ENCODE data around the gene SPACA6.
"Not testable (repeated sequence)": the region's sequence is repeated elsewhere in the genome, so short reads cannot be mapped to it uniquely, and the experiment has no call there.

Gene SPACA6

GRCh38 chr19:51735759-51736449, 42.8 kb downstream of the SPACA6 start:
- WGBS, 2 experiments = 88 to 90% methylated on average over 10 of the region's 10 CpGs
- Histone ChIP-seq H3K27ac (ENCODE audit: insufficient read depth, low read depth, low read length, poor library complexity, severe bottlenecking) (no peak overlapping the region), H3K4me1 (ENCODE audit: control insufficient read depth, insufficient read depth, low read length) (no peaks in the 10 kb centered on the region)

DNA sequence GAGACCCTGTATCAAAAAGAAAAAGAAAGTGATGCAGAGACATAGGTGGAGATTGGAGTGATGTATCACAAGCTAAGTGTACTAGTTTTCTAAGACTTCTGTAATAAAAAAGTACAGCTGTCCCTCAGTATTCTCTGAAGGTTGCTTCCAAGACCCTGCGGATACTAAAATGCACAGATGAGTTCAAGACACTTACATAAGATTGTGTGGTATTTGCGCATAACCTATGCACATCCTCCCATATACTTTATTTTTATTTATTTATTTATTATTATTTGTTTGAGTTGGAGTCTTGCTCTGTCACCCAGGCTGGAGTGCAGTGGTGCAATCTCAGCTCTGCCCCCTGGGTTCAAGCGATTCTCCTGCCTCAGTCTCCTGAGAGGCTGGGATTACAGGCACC, 44.3 kb downstream of the SPACA6 start:
- WGBS, 2 experiments = 83 to 87% methylated on average over 2 of the region's 3 CpGs
- no peaks in the 10 kb centered on the region for H3K36me3 ChIP-seq (ENCODE audit: control insufficient read depth, insufficient read depth, low read length)
- no peaks in the 10 kb centered on the region for H3K9me3 ChIP-seq (ENCODE audit: control insufficient read depth, low read length)
- no peak overlapping the region for H3K27ac ChIP-seq (ENCODE audit: insufficient read depth, low read depth, low read length, poor library complexity, severe bottlenecking)
- no peak overlapping the region for H3K4me3 ChIP-seq (ENCODE audit: insufficient read depth, low read depth, low read length)
- H3K4me1 ChIP-seq (ENCODE audit: control insufficient read depth, insufficient read depth, low read length) = no peaks in the 10 kb centered on the region
- H3K27me3 ChIP-seq (ENCODE audit: control insufficient read depth, insufficient read depth, low read length, poor library complexity, severe bottlenecking) = no peaks in the 10 kb centered on the region

More at GRCh38 chr19:51735759-51736449, 42.8 kb downstream of the SPACA6 start:
- Histone ChIP-seq H3K27me3 (ENCODE audit: control insufficient read depth, insufficient read depth, low read length, poor library complexity, severe bottlenecking) (no peaks in the 10 kb centered on the region), H3K36me3 (ENCODE audit: control insufficient read depth, insufficient read depth, low read length) (no peaks in the 10 kb centered on the region), H3K9me3 (ENCODE audit: control insufficient read depth, low read length) (no peaks in the 10 kb centered on the region), H3K4me3 (ENCODE audit: insufficient read depth, low read depth, low read length) (no peak overlapping the region)

DNA sequence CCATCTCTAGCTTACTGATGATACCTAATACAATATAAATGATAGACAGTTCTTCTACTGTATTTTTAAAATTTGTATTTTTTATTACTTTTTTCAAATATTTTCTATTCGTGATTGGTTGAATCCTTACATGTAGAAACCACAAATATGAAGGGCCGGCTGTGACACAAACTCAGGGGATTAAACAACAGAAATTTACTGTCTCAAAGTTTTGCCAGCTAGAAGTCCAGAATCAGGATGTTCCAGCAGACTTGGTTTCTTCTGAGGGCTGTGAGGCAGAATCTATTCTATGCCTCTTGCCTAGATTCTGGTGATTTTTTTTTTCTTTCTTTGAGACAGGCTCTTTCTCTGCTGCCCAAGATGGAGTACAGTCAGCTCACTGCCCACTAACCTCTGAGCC, 44.8 kb downstream of the SPACA6 start:
- Histone ChIP-seq H3K4me3 (ENCODE audit: insufficient read depth, low read depth, low read length) (no peak overlapping the region), H3K9me3 (ENCODE audit: control insufficient read depth, low read length) (no peaks in the 10 kb centered on the region), H3K27ac (ENCODE audit: insufficient read depth, low read depth, low read length, poor library complexity, severe bottlenecking) (no peak overlapping the region), H3K4me1 (ENCODE audit: control insufficient read depth, insufficient read depth, low read length) (no peaks in the 10 kb centered on the region), H3K36me3 (ENCODE audit: control insufficient read depth, insufficient read depth, low read length) (no peaks in the 10 kb centered on the region), H3K27me3 (ENCODE audit: control insufficient read depth, insufficient read depth, low read length, poor library complexity, severe bottlenecking) (no peaks in the 10 kb centered on the region)
- 81 to 91% methylated on average over 2 of the region's 2 CpGs for WGBS, 2 experiments

- not testable (repeated sequence) for H3K27me3 ChIP-seq (ENCODE audit: control insufficient read depth, insufficient read depth, low read length, poor library complexity, severe bottlenecking); H3K4me3 ChIP-seq (ENCODE audit: insufficient read depth, low read depth, low read length); H3K36me3 ChIP-seq (ENCODE audit: control insufficient read depth, insufficient read depth, low read length); H3K27ac ChIP-seq (ENCODE audit: insufficient read depth, low read depth, low read length, poor library complexity, severe bottlenecking); H3K9me3 ChIP-seq (ENCODE audit: control insufficient read depth, low read length); H3K4me1 ChIP-seq (ENCODE audit: control insufficient read depth, insufficient read depth, low read length)
- 88 to 89% methylated on average over 10 of the region's 10 CpGs for WGBS, 2 experiments
Observed at GRCh38 chr19:51738523-51738922, 45.4 kb downstream of the SPACA6 start.

DNA sequence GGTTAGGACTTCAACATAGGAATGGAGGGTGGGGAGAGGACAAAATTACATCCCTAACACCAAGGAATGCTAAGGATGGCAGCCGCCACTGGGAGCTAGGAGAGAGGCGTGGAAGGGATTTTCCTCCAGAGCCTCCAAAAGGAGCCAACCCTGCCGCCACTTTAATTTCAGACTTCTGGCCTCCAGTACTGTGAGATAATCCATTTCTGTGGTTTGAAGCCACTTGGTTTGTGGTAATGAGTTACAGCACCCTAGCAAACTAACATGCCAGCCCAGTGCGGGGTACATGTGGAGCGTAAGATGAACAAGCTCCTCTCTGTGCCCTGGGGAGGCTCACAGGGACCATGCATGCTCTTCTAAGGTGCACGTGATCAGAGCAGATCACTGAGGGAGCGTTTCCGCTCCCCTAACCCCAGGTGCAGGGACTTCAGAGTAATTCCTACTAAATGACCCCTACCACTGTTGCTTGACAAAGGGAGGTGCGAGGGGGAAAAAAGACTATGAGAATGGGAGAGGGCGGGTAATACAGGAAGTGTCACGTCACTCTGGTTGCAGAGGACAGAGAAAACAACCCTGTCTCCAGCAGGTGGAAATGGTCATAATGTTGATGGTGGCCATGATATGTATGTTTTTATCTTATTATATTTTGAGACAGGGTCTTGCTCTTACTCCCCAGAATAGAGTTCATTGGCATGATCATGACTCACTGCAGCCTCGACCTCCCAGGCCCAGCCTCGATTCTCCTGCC, 46.5 kb downstream of the SPACA6 start:
- WGBS, 2 experiments = 84 to 85% methylated on average over 13 of the region's 13 CpGs
- Histone ChIP-seq H3K4me3 (ENCODE audit: insufficient read depth, low read depth, low read length) (no peak overlapping the region), H3K27me3 (ENCODE audit: control insufficient read depth, insufficient read depth, low read length, poor library complexity, severe bottlenecking) (no peaks in the 10 kb centered on the region), H3K9me3 (ENCODE audit: control insufficient read depth, low read length) (no peaks in the 10 kb centered on the region), H3K4me1 (ENCODE audit: control insufficient read depth, insufficient read depth, low read length) (no peaks in the 10 kb centered on the region), H3K27ac (ENCODE audit: insufficient read depth, low read depth, low read length, poor library complexity, severe bottlenecking) (no peak overlapping the region), H3K36me3 (ENCODE audit: control insufficient read depth, insufficient read depth, low read length) (no peaks in the 10 kb centered on the region)

DNA sequence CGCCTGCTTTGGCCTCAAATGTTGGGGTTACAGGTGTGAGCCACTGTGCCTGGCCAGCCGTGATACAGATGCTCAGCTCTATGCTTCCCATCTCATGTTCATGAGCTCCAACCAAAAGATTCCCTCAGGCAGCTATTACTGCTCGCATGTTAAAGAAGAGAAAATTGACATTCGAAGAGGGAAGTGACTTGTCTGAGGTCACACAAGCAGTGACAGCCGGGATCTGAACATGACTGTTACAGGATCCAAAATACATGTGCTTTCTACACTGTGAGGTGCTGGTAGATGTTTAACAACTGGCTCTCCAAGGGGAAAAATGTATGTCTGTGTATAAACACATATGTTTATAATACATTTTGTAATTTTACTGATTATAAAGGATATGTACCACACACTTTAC, 47.2 kb downstream of the SPACA6 start:
- Histone ChIP-seq H3K27me3 (ENCODE audit: control insufficient read depth, insufficient read depth, low read length, poor library complexity, severe bottlenecking) (no peaks in the 10 kb centered on the region), H3K4me1 (ENCODE audit: control insufficient read depth, insufficient read depth, low read length) (no peaks in the 10 kb centered on the region), H3K9me3 (ENCODE audit: control insufficient read depth, low read length) (no peaks in the 10 kb centered on the region), H3K36me3 (ENCODE audit: control insufficient read depth, insufficient read depth, low read length) (no peaks in the 10 kb centered on the region), H3K4me3 (ENCODE audit: insufficient read depth, low read depth, low read length) (no peak overlapping the region), H3K27ac (ENCODE audit: insufficient read depth, low read depth, low read length, poor library complexity, severe bottlenecking) (no peak overlapping the region)
- WGBS, 2 experiments = 78 to 79% methylated on average over 5 of the region's 5 CpGs

DNA sequence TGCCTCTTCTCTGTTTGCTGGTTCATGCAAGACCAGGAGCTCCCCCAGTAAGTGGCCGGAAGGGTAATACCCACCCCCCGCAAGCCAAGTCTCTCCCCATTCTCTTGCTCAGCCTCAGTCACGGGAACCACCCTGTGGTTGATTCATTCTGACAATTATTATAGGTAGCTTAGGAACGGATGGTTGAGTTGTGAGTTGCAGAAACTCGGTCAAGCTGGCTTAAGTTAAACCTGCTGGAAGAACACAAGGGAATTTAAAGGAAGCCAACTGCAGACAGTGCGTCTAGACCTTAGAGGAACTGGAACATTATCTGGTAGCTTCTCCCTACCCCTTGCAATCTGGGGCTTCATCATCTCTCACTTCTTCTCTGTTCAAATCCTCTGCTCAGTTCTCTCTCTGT, 49.7 kb downstream of the SPACA6 start:
- WGBS, 2 experiments = 76 to 77% methylated on average over 6 of the region's 6 CpGs
- Histone ChIP-seq H3K4me1 (ENCODE audit: control insufficient read depth, insufficient read depth, low read length) (no peaks in the 10 kb centered on the region), H3K27me3 (ENCODE audit: control insufficient read depth, insufficient read depth, low read length, poor library complexity, severe bottlenecking) (no peaks in the 10 kb centered on the region), H3K9me3 (ENCODE audit: control insufficient read depth, low read length) (no peaks in the 10 kb centered on the region), H3K27ac (ENCODE audit: insufficient read depth, low read depth, low read length, poor library complexity, severe bottlenecking) (no peak overlapping the region), H3K4me3 (ENCODE audit: insufficient read depth, low read depth, low read length) (no peak overlapping the region), H3K36me3 (ENCODE audit: control insufficient read depth, insufficient read depth, low read length) (no peaks in the 10 kb centered on the region)

GRCh38 chr19:51743405-51743804, 50.3 kb downstream of the SPACA6 start:
- no peak overlapping the region for H3K27ac ChIP-seq (ENCODE audit: insufficient read depth, low read depth, low read length, poor library complexity, severe bottlenecking)
- WGBS, 2 experiments = 81 to 87% methylated on average over 3 of the region's 3 CpGs
- no peaks in the 10 kb centered on the region for H3K36me3 ChIP-seq (ENCODE audit: control insufficient read depth, insufficient read depth, low read length)

GRCh38 chr19:51746731-51747130, 53.6 kb downstream of the SPACA6 start:
- Histone ChIP-seq H3K27ac (ENCODE audit: insufficient read depth, low read depth, low read length, poor library complexity, severe bottlenecking) (no peak overlapping the region), H3K36me3 (ENCODE audit: control insufficient read depth, insufficient read depth, low read length) (no peaks in the 10 kb centered on the region), H3K9me3 (ENCODE audit: control insufficient read depth, low read length) (no peaks in the 10 kb centered on the region), H3K27me3 (ENCODE audit: control insufficient read depth, insufficient read depth, low read length, poor library complexity, severe bottlenecking) (no peaks in the 10 kb centered on the region), H3K4me1 (ENCODE audit: control insufficient read depth, insufficient read depth, low read length) (no peaks in the 10 kb centered on the region), H3K4me3 (ENCODE audit: insufficient read depth, low read depth, low read length) (no peak overlapping the region)
- WGBS, 2 experiments = 84% methylated on average over 7 of the region's 7 CpGs

More at GRCh38 chr19:51743405-51743804, 50.3 kb downstream of the SPACA6 start:
- no peaks in the 10 kb centered on the region for H3K4me1 ChIP-seq (ENCODE audit: control insufficient read depth, insufficient read depth, low read length)
- no peaks in the 10 kb centered on the region for H3K27me3 ChIP-seq (ENCODE audit: control insufficient read depth, insufficient read depth, low read length, poor library complexity, severe bottlenecking)
- no peak overlapping the region for H3K4me3 ChIP-seq (ENCODE audit: insufficient read depth, low read depth, low read length)
- no peaks in the 10 kb centered on the region for H3K9me3 ChIP-seq (ENCODE audit: control insufficient read depth, low read length)

DNA sequence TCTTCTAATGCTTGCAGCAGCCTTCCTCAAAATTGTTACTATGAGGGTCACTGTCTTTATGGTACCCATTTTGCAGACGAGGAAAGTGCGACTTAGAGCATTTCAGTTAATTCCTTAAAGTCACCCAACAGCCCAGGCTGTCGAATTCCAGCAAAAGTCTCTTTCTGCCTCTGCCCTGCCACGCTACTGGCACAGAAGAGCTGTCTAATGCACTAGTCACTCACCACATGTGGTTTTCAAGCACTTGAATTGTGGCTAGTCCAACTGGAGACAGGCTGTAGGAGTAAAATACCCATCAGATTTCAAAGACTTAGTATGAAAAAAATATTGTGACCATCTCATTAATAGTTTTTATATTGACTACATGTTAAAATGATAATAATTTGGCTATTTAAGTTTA, 56.8 kb downstream of the SPACA6 start:
- Histone ChIP-seq H3K9me3 (ENCODE audit: control insufficient read depth, low read length) (no peaks in the 10 kb centered on the region), H3K4me3 (ENCODE audit: insufficient read depth, low read depth, low read length) (no peak overlapping the region), H3K27me3 (ENCODE audit: control insufficient read depth, insufficient read depth, low read length, poor library complexity, severe bottlenecking) (no peaks in the 10 kb centered on the region), H3K27ac (ENCODE audit: insufficient read depth, low read depth, low read length, poor library complexity, severe bottlenecking) (no peak overlapping the region), H3K4me1 (ENCODE audit: control insufficient read depth, insufficient read depth, low read length) (no peaks in the 10 kb centered on the region), H3K36me3 (ENCODE audit: control insufficient read depth, insufficient read depth, low read length) (no peaks in the 10 kb centered on the region)
- WGBS, 2 experiments = 82 to 83% methylated on average over 4 of the region's 4 CpGs

All from ectodermal cell (in vitro differentiated cells).